ENCODE data around the gene DBR1. TPM values are rescaled to one million over a fixed set of nuclear protein-coding genes. Genes with fewer than 3 reads are reported as not detected.

The DBR1 gene, protein sequence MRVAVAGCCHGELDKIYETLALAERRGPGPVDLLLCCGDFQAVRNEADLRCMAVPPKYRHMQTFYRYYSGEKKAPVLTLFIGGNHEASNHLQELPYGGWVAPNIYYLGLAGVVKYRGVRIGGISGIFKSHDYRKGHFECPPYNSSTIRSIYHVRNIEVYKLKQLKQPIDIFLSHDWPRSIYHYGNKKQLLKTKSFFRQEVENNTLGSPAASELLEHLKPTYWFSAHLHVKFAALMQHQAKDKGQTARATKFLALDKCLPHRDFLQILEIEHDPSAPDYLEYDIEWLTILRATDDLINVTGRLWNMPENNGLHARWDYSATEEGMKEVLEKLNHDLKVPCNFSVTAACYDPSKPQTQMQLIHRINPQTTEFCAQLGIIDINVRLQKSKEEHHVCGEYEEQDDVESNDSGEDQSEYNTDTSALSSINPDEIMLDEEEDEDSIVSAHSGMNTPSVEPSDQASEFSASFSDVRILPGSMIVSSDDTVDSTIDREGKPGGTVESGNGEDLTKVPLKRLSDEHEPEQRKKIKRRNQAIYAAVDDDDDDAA
- 12.5 and 13.0 TPM in 2 replicates for total RNA-seq

DNA sequence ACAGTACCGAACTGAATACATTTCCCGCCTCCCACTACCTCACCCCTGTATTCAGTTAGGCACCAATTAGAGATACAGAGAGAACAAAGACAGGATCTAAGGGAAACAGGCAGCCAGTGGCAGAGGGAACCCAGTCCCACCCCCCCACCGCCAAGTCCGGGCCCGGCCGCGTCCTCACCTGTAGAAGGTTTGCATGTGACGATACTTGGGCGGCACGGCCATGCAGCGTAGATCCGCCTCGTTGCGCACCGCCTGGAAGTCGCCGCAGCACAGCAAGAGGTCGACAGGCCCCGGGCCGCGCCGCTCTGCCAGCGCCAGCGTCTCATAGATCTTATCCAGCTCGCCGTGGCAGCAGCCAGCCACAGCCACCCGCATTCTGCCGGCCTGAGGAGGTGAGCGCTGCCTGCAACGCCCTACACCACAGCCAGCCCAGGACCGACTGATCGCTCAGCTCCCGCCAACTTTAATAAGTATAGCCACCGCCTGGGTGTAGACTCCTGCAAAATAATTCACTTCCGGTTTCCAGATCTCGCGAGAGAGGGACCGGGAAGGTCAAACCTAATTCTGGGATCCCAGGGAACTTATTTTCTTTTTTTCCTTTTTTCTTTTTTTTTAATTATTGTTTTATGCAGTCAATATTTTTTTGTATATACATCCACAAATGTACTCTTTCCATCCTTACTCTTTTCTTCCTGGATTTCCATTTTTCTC, at the start of gene DBR1:
TSS of gene DBR1 (minus strand) at position 501 of the 711 bp plus-strand sequence. CDS start at position 375, 126 bp downstream.

DNA sequence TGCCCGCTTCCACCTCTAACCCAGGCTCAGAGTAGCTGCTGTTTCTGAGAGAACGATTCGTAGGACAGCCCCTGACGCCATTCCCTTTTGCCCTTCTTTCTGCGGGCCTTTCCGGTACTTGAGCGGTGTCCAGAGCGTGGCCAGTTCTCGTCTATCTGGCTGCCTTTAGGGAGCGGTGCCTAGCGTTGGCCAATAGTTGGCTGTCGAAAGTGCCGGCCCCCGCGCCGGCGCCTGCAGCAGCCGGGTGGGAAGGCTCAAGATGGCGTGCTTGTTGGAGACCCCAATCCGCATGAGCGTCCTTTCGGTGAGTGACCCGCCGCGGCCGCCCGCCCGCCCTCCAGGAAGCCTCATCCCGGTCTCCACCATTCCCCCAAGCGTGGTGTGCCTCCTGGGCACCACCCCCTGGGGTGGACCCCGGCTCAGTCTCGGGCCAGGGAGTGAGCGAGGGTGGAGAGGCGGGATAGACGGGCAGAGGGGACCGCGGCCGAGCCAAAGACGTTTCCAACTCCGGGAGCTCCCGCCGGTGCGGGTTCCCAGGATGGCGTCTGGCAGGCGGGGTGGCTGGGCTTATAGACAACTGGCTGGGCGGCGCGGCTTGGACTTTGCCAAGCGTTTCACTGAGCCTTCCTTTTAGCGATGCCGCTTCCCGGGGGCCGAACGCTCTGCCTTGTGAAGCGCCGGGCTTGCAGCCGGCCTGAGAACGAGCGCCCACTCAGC, 12.7 kb upstream of the DBR1 start, which contains the start of gene ARMC8:
TSS of gene ARMC8 (plus strand) at position 6 of the 717 bp plus-strand sequence. CDS start at position 260, 254 bp downstream.

DNA sequence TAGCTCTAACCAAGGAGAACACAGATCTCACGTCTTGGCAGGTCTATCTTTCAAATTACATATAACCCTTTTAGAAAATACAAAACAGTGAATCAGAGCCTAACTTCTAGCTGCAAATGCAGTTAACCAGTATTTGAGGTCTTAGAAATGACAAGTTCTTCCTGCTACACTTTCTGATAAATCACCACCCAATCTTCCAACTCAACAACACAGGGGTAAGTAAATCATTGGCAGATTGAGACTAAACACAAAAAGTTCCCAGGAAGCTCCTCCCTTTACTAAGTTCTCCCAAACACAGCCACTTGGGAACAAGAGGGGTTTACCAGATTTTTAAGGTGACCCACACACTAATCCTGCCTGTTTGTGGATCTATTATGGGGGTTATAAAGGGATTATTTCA, 42.5 kb downstream of the DBR1 start, which contains the start of gene A4GNT:
TSS of gene A4GNT (minus strand) at position 152 of the 400 bp plus-strand sequence. CDS start 1,134 bp downstream, outside the sequence.

DNA sequence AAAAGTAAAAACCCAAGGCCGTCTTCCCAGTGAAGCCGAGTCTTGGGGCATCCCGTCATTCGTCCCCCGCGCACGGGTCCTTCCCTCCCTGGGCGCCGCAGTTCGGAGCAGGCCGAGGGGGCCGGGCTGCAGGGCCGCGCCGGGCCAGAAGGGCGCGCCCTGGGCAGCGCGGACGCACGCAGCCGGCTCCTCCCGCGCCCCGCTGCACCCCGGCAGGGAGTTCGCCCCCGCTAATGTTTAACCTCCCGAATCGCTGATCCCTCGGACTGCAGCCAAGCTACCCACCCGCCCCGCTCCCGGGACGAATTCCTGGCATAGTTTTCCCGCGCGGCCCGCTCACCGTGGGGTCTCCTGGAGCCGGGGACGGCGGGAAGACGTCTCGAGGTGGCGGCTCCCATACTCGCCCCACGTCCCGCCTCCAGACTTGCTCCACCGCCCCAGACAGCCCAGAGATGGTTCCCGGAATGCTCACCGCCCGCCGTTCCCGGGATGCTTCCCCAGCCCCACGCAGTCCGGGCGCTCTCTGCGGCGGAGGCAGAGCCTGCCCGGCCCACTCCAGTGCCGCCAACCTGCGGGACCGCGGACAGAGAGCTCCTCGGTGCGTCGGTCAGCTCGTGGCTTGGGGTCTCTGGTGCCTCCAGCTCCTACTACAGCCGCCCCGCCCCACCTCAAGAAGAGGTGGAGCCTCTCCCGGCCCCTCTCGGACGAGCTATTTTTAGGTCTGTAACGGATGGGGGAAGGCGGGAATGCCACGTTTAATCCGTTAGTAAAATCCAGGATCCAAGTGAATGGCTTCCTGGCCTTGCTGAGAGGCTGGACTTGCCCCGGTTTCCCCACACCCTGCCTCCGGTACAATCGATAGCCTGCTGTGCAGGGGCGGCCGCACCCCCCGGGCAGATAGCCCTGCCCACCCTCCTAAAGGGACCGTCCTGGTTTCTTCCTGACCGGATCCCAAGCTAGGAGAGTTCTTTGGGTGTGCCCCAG, 59.4 kb downstream of the DBR1 start, which contains the start of gene DZIP1L:
TSS of gene DZIP1L (minus strand) at position 621 of the 984 bp plus-strand sequence. CDS start 11,637 bp downstream, outside the sequence.

Other genes with a start within 250 kb of the DBR1 start
- gene CLDN18, start 164.8 kb downstream of the DBR1 start, total RNA-seq: not detected in 2 replicates
- 0.96 and 1.7 TPM in 2 replicates for gene DZIP1L, start 59.3 kb downstream of the DBR1 start, total RNA-seq
- not detected in 2 replicates for gene A4GNT, start 42.5 kb downstream of the DBR1 start, total RNA-seq
- 39.3 and 42.8 TPM in 2 replicates for gene ARMC8, start 12.4 kb upstream of the DBR1 start, total RNA-seq
- gene NME9, start 154.9 kb upstream of the DBR1 start, total RNA-seq: not detected in 2 replicates
- gene MRAS, start 173.7 kb upstream of the DBR1 start, total RNA-seq: 1.7 and 14.2 TPM in 2 replicates